Heart right ventricle (tissue), 16 donors: ENCODE data around the gene SLC1A3. TPM values are rescaled to one million over a fixed set of nuclear protein-coding genes. Genes with fewer than 3 reads are reported as not detected.
A peak's percentile ranks its signal among the peaks of the same experiment; 100 is the strongest.
"Not testable (repeated sequence)": the region's sequence is repeated elsewhere in the genome, so short reads cannot be mapped to it uniquely, and the experiment has no call there.

Source experiments
- ATAC-seq, 8 donors: fragments of 200-7000 bp; cut with Tn5 transposase; one replicate each; pipeline ENCODE4 v1.9.1; 2020; ENCODE audit warnings: mild to moderate bottlenecking in 8 of 8, moderate library complexity in 8 of 8, moderate number of reproducible peaks in 1 of 8
- DNase-seq, 2 donors: peaks; one replicate each; pipeline ENCODE4 v3.0.0-alpha.2; 2020
- H3K27ac ChIP-seq, 10 donors: fragments of 200-600 bp; sonication (generic) in 2 of 10; one replicate each; pipeline versions ENCODE4 v1.5.0 to v1.8.0; 2020 to 2022; ENCODE audit warnings: mild to moderate bottlenecking in 3 of 10
- H3K27me3 ChIP-seq, 7 donors: fragments of 200-600 bp; one replicate each; pipeline ENCODE4 v1.8.0; 2021 to 2022; ENCODE audit warnings: mild to moderate bottlenecking in 2 of 7
- H3K36me3 ChIP-seq, 9 donors: fragments of 200-600 bp; sonication (generic) in 1 of 9; one replicate each; pipeline versions ENCODE4 v1.5.0 to v1.8.0; 2020 to 2022; ENCODE audit warnings: mild to moderate bottlenecking in 2 of 9
- H3K4me1 ChIP-seq, 9 donors: fragments of 200-600 bp; sonication (generic) in 1 of 9; one replicate each; pipeline versions ENCODE4 v1.5.0 to v1.8.0; 2020 to 2022; ENCODE audit warnings: mild to moderate bottlenecking in 4 of 9
- H3K4me3 ChIP-seq, 10 donors: fragments of 200-600 bp; sonication (generic) in 2 of 10; one replicate each; pipeline versions ENCODE4 v1.5.0 to v1.8.0; 2020 to 2022; ENCODE audit warnings: mild to moderate bottlenecking in 7 of 10, moderate library complexity in 2 of 10
- H3K9me3 ChIP-seq, 11 donors: fragments of 200-600 bp in 10 of 11; sonication (generic) in 2 of 11; one replicate each; pipeline versions ENCODE4 v1.5.0 to v1.8.0; 2013 to 2022; ENCODE audit warnings: mild to moderate bottlenecking in 2 of 11, control low read depth in 1 of 11, moderate library complexity in 1 of 11
- WGBS, 2 donors: extraction: QIAGEN DNeasy Blood & Tissue Kit; methylation state at CpG; one replicate each; pipeline ENCODE4 v1.1.7; 2013; ENCODE audit warnings: inconsistent platforms in 1 of 2; 5-methylcytosine and 5-hydroxymethylcytosine counted together
- intact Hi-C, 10 donors: fragments of 100-400 bp; cut with DNase I; formaldehyde crosslinking; loops; one replicate each; pipeline versions ENCODE4 v1.11.1 to v1.14.2; 2022
- polyA plus RNA-seq, 2 donors: library from polyadenylated mRNA; stranded (reverse); fragments of 200-250 nt; gene quantifications; one replicate each; pipeline ENCODE4 v1.2.3, GENCODE V29; 2013
- total RNA-seq, 10 donors: library from RNA; stranded (reverse); fragmentation: NEBNext Ultra II Directional in 3 of 10; extraction: Animal tissue kit (Norgen Biotek cat#: 25700) in 3 of 10; gene quantifications; one replicate each; pipeline versions ENCODE4 v1.2.1 to v1.2.4, GENCODE V29; 2021 to 2023
- TF ChIP-seq, protein P1 (sequence below), 9 donors: fragments of 200-600 bp; sonication (generic) in 2 of 9; IDR thresholded peaks; one replicate each; pipeline versions ENCODE4 v1.5.0 to v1.8.0; 2021 to 2022; ENCODE audit warnings: antibody characterized with exemption in 9 of 9, mild to moderate bottlenecking in 5 of 9, moderate library complexity in 1 of 9
- donor health status: Arrhythmogenic right ventricular cardiomyopathy.
- donor health status: ischemic (EF 13 %, LVEDD 7.1; RV severe dilation, severe dysfunction).
- donor health status: healthy with polysubstance abuse.
- donor health status: DM: no; HTN: yes; CAD: no.
- donor health status: DM: no; HTN: no; CAD: no.
- donor health status: ischemic (EF 25% LVEDD 6.9; RV normal size, moderate dysfunction).
- donor health status: ischemic (EF 25% LVEDD 5.7; RV mildly dilated, moderate dysfunction).
- donor health status: healthy.
- donor health status: DM: yes; HTN: yes; CAD: no.
- donor health status: Ischemic cardiomyopathy.
- donor health status: ischemic (EF 35%, LVEDD 5.7; RV mildly dilated, moderate dysfunction).
- donor health status: nonischemic (EF 11% LVEDD 7.7; RV severe dilation, severe dysfunction).
- donor health status: DM: yes; HTN: yes; CAD: no.
- donor health status: PGD.
- donor health status: ischemic (EF 29% LVEDD 5.4; RV normal size, mild dysfunction).
- donor health status: nonischemic (EF 23%, LVEDD 6.1; RV moderate dilation, normal function).

The SLC1A3 gene
- total and polyA plus RNA-seq, 12 donors, result 39.5 to 83.6 (median 58.5) TPM

DNA sequence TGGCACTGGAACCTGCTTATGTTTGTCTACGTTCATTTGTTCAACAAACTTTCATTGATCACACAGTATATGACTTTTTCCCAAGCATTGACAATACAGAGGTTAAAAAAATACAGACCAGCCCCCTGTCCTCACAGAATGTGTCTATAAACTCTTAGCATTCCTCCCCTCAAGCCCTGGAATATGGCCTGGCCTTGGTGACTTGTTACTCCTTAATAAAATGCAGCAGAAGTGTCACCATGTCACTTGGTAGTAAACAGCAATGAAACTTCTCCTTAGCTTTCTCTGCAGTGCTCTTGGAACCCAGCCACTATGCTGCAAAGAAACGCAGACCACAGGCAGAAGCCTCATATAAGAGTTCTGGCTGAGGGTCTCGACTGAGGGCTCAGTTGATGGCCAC lies 19.1 kb upstream of the SLC1A3 start:
- H3K27ac ChIP-seq, result no peak overlapping the region
- intact Hi-C loops, result no loop called here
- TF ChIP-seq, protein P1, sequence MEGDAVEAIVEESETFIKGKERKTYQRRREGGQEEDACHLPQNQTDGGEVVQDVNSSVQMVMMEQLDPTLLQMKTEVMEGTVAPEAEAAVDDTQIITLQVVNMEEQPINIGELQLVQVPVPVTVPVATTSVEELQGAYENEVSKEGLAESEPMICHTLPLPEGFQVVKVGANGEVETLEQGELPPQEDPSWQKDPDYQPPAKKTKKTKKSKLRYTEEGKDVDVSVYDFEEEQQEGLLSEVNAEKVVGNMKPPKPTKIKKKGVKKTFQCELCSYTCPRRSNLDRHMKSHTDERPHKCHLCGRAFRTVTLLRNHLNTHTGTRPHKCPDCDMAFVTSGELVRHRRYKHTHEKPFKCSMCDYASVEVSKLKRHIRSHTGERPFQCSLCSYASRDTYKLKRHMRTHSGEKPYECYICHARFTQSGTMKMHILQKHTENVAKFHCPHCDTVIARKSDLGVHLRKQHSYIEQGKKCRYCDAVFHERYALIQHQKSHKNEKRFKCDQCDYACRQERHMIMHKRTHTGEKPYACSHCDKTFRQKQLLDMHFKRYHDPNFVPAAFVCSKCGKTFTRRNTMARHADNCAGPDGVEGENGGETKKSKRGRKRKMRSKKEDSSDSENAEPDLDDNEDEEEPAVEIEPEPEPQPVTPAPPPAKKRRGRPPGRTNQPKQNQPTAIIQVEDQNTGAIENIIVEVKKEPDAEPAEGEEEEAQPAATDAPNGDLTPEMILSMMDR (IDR thresholded peaks at IDR 0.05), result no peak
- 59 to 75% methylated on average over 3 of the region's 3 CpGs for WGBS, 2 donors
- no peak for ATAC-seq
- H3K9me3 ChIP-seq, result no peaks in the 10 kb centered on the region
- no peak for DNase-seq
- no peak overlapping the region for H3K4me3 ChIP-seq
- H3K27me3 ChIP-seq, result no peaks in the 10 kb centered on the region
- no peaks in the 10 kb centered on the region for H3K36me3 ChIP-seq
- H3K4me1 ChIP-seq, result peaks cover 0 to 13% (median 3%) of the 10 kb centered on the region in 9 donors

DNA sequence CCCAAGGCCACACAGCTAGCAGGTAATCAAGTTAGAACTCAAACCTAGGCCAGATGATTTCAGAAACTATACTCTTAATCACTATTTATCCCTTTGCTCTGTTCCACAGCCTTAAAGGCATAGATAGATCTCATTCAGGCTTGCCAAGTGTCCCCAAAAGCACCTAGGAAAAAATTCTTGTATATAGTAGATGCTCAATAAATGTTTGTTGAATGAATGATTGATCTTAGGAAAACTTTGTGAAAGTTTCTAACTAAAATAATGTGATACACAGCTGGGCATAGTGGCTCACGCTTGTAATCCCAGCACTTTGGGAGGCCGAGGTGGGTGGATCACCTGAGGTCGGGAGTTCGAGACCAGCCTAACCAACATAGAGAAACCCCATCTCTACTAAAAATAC lies 16.7 kb upstream of the SLC1A3 start:
- H3K4me1 ChIP-seq, result peaks cover 0 to 13% (median 6%) of the 10 kb centered on the region in 9 donors
- DNase-seq, H3K36me3 ChIP-seq, ATAC-seq, H3K9me3 ChIP-seq, H3K27ac ChIP-seq, H3K4me3 ChIP-seq, H3K27me3 ChIP-seq, intact Hi-C loops: not testable (repeated sequence)
- 89 to 95% methylated on average over 4 of the region's 4 CpGs for WGBS, 2 donors

DNA sequence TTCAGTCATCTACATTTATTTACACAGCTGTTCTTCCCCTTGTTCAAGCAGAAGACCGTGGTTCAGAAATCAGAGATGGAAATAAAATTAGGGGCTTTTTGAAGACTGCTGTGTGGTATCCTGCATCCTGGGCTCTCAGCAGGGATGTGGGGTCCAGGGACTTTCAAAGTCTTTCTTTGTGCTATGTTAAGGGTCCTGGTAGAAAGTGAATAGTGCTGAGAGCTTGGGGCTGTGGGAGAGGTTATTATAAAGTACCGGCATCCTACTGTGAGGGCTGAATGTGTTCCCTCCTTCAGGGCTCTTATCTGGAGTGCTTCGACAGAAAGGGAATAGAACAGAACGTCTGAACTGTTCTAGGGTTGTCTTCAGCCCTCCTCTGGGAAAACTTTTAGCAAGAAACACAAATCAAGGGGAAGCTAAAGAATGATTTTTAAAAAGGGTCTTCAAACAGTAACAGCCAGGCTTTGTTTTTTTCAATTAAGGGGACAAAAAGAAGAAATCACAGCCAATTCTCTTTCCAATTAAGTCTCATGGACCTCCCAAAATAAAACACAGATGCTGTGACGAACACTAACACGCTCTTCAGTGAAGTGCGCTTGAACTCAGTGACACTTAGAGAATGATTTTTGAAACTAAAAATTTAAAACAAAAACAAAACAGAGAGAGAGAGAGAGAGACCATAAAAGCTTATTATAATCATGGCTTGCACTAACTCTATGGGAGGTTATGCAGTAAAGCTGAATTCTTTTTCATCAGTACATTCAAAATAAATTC lies 15.7 kb upstream of the SLC1A3 start:
- no peaks in the 10 kb centered on the region for H3K36me3 ChIP-seq
- H3K27ac ChIP-seq, result no peak overlapping the region
- 32% methylated on average over 7 of the region's 7 CpGs for WGBS, 2 donors
- H3K4me1 ChIP-seq, result peaks cover 0 to 13% (median 6%) of the 10 kb centered on the region in 9 donors
- H3K27me3 ChIP-seq, result no peaks in the 10 kb centered on the region
- no peak for DNase-seq
- TF ChIP-seq, protein P1 (IDR thresholded peaks at IDR 0.05), result no peak
- no peaks in the 10 kb centered on the region for H3K9me3 ChIP-seq
- intact Hi-C loops, result no loop called here
- ATAC-seq, result peak in 5 of 8 donors; percentile 69 to 94 (median 84)
- no peak overlapping the region for H3K4me3 ChIP-seq

DNA sequence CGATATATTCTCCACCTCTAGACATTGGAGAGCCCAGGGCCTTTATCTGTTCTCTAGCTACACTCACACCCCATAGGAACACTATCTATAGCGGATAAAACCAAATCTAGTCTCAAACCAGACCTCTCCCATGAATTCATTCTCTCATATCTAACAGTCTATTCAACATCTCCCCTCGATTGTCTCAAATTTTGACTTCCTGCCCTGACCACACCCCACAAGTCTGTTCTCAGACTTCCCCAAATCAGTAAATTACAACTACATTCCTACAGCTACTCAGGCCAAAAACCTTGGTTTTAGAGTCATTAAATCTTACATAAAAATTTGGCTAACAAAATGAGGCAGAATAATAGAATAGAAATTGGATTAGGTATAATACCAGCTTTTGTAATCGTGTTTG lies 12.5 kb upstream of the SLC1A3 start:
- Histone ChIP-seq H3K27me3 (no peaks in the 10 kb centered on the region), H3K36me3 (no peaks in the 10 kb centered on the region), H3K27ac (no peak overlapping the region), H3K4me3 (no peak overlapping the region), H3K4me1 (peaks cover 0 to 13% (median 6%) of the 10 kb centered on the region in 9 donors), H3K9me3 (no peaks in the 10 kb centered on the region)
- DNase-seq, result no peak
- intact Hi-C loops, result no loop called here
- TF ChIP-seq, protein P1 (IDR thresholded peaks at IDR 0.05), result no peak
- no peak for ATAC-seq
- 58 to 72% methylated on average over 4 of the region's 4 CpGs for WGBS, 2 donors

DNA sequence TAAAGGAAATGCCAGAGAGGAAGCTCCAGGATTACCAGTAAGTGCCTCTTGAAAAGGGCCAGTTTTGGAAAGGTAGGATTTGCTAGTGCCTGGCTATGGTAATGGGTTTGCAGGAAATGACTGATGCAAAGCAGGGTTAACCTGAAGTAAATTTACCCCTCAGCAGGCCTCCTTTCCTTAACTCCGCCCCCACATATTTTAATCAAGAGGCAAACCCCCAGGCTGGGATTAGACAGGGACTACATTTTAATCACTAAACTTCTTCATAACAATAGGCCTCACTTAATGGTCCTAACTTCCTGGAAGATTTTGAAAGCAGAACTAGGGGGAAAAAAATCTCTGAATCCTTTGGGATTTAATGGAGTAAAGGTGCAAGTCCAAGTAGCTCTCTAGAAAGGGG lies 10.2 kb upstream of the SLC1A3 start:
- ATAC-seq, result no peak
- TF ChIP-seq, protein P1 (IDR thresholded peaks at IDR 0.05), result no peak
- Histone ChIP-seq H3K27ac (no peak overlapping the region), H3K4me1 (peaks cover 0 to 8% (median 0%) of the 10 kb centered on the region in 9 donors), H3K36me3 (no peaks in the 10 kb centered on the region), H3K9me3 (no peaks in the 10 kb centered on the region), H3K4me3 (no peak overlapping the region), H3K27me3 (no peaks in the 10 kb centered on the region)
- intact Hi-C loops, result no loop called here
- DNase-seq, result no peak
- 92 to 96% methylated on average over 1 of the region's 1 CpG for WGBS, 2 donors
